GM12892 (cell line): Measurements from ENCODE around the gene ZCCHC14.

ENCODE experiments used
- POLR2A ChIP-seq: IDR thresholded peaks from 2 replicates; pipeline ENCODE4 v1.6.1; 2011; ENCODE audit warnings: low read depth, low read length, control low read depth
- POLR2AphosphoS5 ChIP-seq: IDR thresholded peaks from 2 replicates; pipeline ENCODE4 v1.6.1; 2011; ENCODE audit warnings: low read depth, low read length, control low read depth
- TAF1 ChIP-seq: IDR thresholded peaks from 2 replicates; pipeline ENCODE4 v1.6.1; 2011; ENCODE audit warnings: low read depth, mild to moderate bottlenecking, control low read depth, low read length, borderline replicate concordance

GRCh38 chr16:87539113-87539512 lies 46.3 kb upstream of the ZCCHC14 start:
- TF ChIP-seq POLR2A (no peak), POLR2AphosphoS5 (no peak), TAF1 (no peak)
